Cardiac muscle cell (in vitro differentiated cells and primary cell): ENCODE data around the gene PNPLA6. TPM values are rescaled to one million over a fixed set of nuclear protein-coding genes. Genes with fewer than 3 reads are reported as not detected.
A peak's percentile ranks its signal among the peaks of the same experiment; 100 is the strongest.

Source experiments
- DNase-seq, 2 donors: peaks; one replicate each; pipeline versions ENCODE4 v3.0.0 to v3.0.0-alpha.2; 2010 to 2017; ENCODE audit warnings: low read depth in 1 of 2, low spot score in 1 of 2
- H3K27ac ChIP-seq: fragments of 200-600 bp; sonication (generic); 2 replicates; pipeline ENCODE4 v1.5.1; 2016
- H3K27me3 ChIP-seq: fragments of 200-600 bp; sonication (generic); 2 replicates; pipeline ENCODE4 v1.6.0; 2016; ENCODE audit warnings: control low read depth
- H3K36me3 ChIP-seq: fragments of 200-600 bp; sonication (generic); 2 replicates; pipeline ENCODE4 v1.5.1; 2016; ENCODE audit warnings: control low read depth
- H3K4me1 ChIP-seq: fragments of 200-600 bp; sonication (generic); 2 replicates; pipeline ENCODE4 v1.8.1; 2017; ENCODE audit warnings: low read depth, mild to moderate bottlenecking, mixed run types
- H3K4me3 ChIP-seq: fragments of 200-600 bp; sonication (generic); 2 replicates; pipeline ENCODE4 v1.5.1; 2016; ENCODE audit warnings: mild to moderate bottlenecking
- H3K9me3 ChIP-seq: fragments of 200-600 bp; sonication (generic); 2 replicates; pipeline ENCODE4 v1.5.1; 2017; ENCODE audit warnings: low read depth, mild to moderate bottlenecking, control low read depth
- CTCF ChIP-seq: IDR thresholded peaks from 2 replicates; pipeline ENCODE4 v1.5.1; 2012; ENCODE audit warnings: low read depth, mild to moderate bottlenecking, low read length
- polyA plus RNA-seq: library from polyadenylated mRNA; unstranded; fragments of >200 nt; fragmentation: Nextera tagmentation; extraction: Ambion mirVana; gene quantifications from 2 replicates; pipeline ENCODE4 v1.2.1, GENCODE V29; 2016
- total RNA-seq: library from RNA; depleted of rRNA; stranded (reverse); fragments of >200 nt; gene quantifications from 2 replicates; pipeline ENCODE4 v1.2.3, GENCODE V29; 2016

The PNPLA6 gene
- 48.1 and 56.4 TPM in 2 replicates for total RNA-seq
- polyA plus RNA-seq: 21.5 and 29.3 TPM in 2 replicates

GRCh38 chr19:7535047-7535997, at the start of gene PNPLA6:
PNPLA6 (plus strand) TSS chr19:7535717; CDS start chr19:7535789, 72 bp downstream.
- Histone ChIP-seq H3K36me3 (no peaks in the 10 kb centered on the region), H3K27ac (peak within 1 kb of the TSS; percentile 86), H3K4me3 (peak within 1 kb of the TSS; percentile 71), H3K9me3 (no peaks in the 10 kb centered on the region), H3K4me1 (no peaks in the 10 kb centered on the region), H3K27me3 (no peaks in the 10 kb centered on the region)
- DNase-seq: peak; percentile 94 to 96
- no peak for TF ChIP-seq CTCF

GRCh38 chr19:7486923-7487322, 48.6 kb upstream of the PNPLA6 start:
- no peaks in the 10 kb centered on the region for H3K4me1 ChIP-seq
- no peak for TF ChIP-seq CTCF
- no peak overlapping the region for H3K4me3 ChIP-seq
- no peak for DNase-seq
- no peaks in the 10 kb centered on the region for H3K9me3 ChIP-seq
- no peaks in the 10 kb centered on the region for H3K36me3 ChIP-seq
- H3K27ac ChIP-seq: no peak overlapping the region
- H3K27me3 ChIP-seq: no peaks in the 10 kb centered on the region

- H3K9me3 ChIP-seq: no peaks in the 10 kb centered on the region
- no peak for TF ChIP-seq CTCF
- H3K27ac ChIP-seq: peak within 1 kb of the TSS; percentile 57
- H3K4me3 ChIP-seq: peak within 1 kb of the TSS; percentile 44
- no peaks in the 10 kb centered on the region for H3K27me3 ChIP-seq
- H3K4me1 ChIP-seq: no peaks in the 10 kb centered on the region
- DNase-seq: peak; percentile 92 to 93
- H3K36me3 ChIP-seq: no peaks in the 10 kb centered on the region
These were observed 46.7 kb upstream of the PNPLA6 start, which contains the start of gene PEX11G for GRCh38 chr19:7488736-7489353. PEX11G (minus strand) TSS chr19:7489035; CDS start chr19:7489010, 25 bp downstream.

- no peaks in the 10 kb centered on the region for H3K36me3 ChIP-seq
- no peak for TF ChIP-seq CTCF
- H3K4me3 ChIP-seq: no peak overlapping the region
- H3K27me3 ChIP-seq: no peaks in the 10 kb centered on the region
- no peaks in the 10 kb centered on the region for H3K4me1 ChIP-seq
- peak overlapping the region; percentile 57 for H3K27ac ChIP-seq
- H3K9me3 ChIP-seq: no peaks in the 10 kb centered on the region
- no peak for DNase-seq
These were observed 45.9 kb upstream of the PNPLA6 start for GRCh38 chr19:7489609-7490044.

- peak in 1 of 2 donors; percentile 78 for DNase-seq
- H3K4me1 ChIP-seq: no peaks in the 10 kb centered on the region
- peaks cover 4% of the 10 kb centered on the region for H3K27me3 ChIP-seq
- H3K9me3 ChIP-seq: no peaks in the 10 kb centered on the region
- H3K27ac ChIP-seq: no peak overlapping the region
- H3K4me3 ChIP-seq: no peak overlapping the region
- TF ChIP-seq CTCF: no peak
- no peaks in the 10 kb centered on the region for H3K36me3 ChIP-seq
These were observed 43.4 kb upstream of the PNPLA6 start for GRCh38 chr19:7492142-7492541.
